Erythroblast (primary cell): ENCODE measurements around the gene ST3GAL2.

Source experiments
- GATA1 ChIP-seq: IDR thresholded peaks from 2 replicates; pipeline ENCODE4 v1.6.1; 2011; ENCODE audit warnings: low read depth, mild to moderate bottlenecking, control low read depth, low read length, moderate library complexity
- POLR2A ChIP-seq: IDR thresholded peaks from 2 replicates; pipeline ENCODE4 v1.6.1; 2011; ENCODE audit warnings: mild to moderate bottlenecking, low read length

GRCh38 chr16:70429888-70430666 lies 8.8 kb downstream of the ST3GAL2 start:
- TF ChIP-seq POLR2A (no peak), GATA1 (no peak)
